GM12891 (cell line): ENCODE data around the gene IGF1R.

Experiments used
- PAX5 ChIP-seq: IDR thresholded peaks from 2 replicates; pipeline ENCODE4 v1.6.1; 2011; ENCODE audit warnings: low read length, moderate library complexity, mild to moderate bottlenecking; ENCODE audit not compliant: insufficient read depth, severe bottlenecking
- POLR2A ChIP-seq: IDR thresholded peaks from 2 replicates; pipeline ENCODE4 v1.6.1; 2011; ENCODE audit warnings: low read depth, low read length, control low read depth
- POLR2AphosphoS5 ChIP-seq: IDR thresholded peaks from 2 replicates; pipeline ENCODE4 v1.6.1; 2011; ENCODE audit warnings: low read depth, low read length, control low read depth
- POU2F2 ChIP-seq: IDR thresholded peaks from 2 replicates; pipeline ENCODE4 v1.6.1; 2011; ENCODE audit warnings: low read depth, mild to moderate bottlenecking, control low read depth, low read length, moderate library complexity
- SPI1 ChIP-seq: IDR thresholded peaks from 2 replicates; pipeline ENCODE4 v1.6.1; 2011; ENCODE audit warnings: low read depth, low read length, control low read depth
- TAF1 ChIP-seq: IDR thresholded peaks from 2 replicates; pipeline ENCODE4 v1.6.1; 2011; ENCODE audit warnings: low read depth, low read length, control low read depth

DNA sequence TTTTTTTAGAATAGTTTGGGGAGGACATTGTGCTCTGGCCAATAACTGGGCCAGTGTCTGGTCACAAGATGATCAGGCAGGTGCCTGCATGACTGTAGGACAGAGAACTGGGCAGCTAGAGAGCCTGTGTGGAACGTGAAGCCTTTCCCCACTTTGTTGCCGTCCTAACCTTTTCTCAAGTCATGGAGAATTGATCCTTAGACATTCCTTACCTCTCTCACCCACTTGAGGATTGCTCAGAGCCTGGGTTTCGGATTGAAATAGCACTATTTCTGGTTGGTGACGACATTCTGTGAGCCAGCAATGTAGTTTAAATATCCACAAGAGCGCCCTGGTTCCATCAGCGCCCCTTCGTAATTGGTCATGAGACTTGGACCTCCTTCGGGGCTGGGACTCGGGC, 138.4 kb downstream of the IGF1R start:
- TF ChIP-seq POLR2AphosphoS5 (no peak), POLR2A (no peak), TAF1 (no peak), POU2F2 (no peak), SPI1 (no peak), PAX5 (no peak)
